ENCODE results near the gene PPP1R15A.
"Not testable (repeated sequence)": the region's sequence is repeated elsewhere in the genome, so short reads cannot be mapped to it uniquely, and the experiment has no call there.

The PPP1R15A gene

DNA sequence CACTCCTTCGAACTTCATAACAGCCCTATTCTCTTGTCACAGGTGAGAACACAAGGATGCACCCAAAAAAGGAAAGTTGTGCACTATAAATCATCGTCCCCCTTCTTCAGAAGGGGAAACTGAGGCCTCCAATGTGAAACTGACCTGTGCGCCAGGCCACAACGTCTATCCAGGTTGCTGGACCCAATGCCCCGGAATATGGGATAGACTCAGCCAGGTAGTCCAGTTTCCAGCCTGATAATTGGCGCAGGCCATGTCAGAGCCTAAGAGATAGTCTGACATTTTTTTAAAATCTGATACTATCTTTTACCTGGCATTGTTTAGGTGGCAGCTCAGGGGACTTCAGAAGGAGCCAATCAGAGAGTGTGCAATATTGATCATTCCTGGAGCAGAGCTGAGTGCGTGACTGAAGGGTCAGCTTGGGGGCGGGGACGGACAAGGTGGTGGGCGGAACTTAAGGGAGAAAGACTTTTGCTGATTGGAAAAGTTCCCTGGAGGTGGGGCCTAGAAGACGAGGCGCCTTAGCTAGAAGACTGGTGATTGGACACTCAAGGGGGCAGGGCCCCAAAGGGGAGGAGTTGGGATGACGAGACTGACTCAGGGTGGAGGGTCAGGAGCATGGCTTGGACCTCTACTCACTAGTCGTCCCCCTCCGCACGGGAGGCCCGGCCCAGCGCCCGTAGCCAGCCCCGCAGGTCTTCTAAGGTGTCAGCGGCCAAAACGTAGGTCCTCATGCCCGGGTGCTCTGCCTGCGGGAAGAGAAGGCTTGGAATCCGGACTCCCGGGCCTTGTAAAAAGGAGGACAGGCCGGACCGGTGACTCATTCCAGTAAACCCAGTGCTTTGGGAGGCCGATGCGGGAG, 12.3 kb upstream of the PPP1R15A start:
- DNase-seq: no peak

DNA sequence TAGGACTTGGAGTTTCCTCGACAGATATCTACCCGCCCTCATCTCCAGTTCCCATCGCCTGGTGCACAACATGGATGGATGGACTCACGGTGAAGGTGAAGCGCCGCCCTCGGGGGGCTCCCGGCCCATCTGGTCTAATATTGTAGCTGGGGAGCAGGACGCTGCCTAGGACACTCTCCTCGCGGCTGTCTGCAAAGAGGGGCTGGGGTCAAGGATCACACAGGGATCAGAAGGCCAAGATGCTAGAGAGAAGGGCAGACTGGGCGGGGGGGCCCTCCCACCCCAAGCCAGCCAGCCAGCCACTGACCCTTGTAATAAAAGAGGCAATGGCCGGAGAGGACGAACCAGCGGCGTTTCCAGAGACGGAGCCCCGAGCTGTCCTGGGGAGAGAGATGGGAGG, 10.9 kb upstream of the PPP1R15A start:
- DNase-seq: no peak

DNA sequence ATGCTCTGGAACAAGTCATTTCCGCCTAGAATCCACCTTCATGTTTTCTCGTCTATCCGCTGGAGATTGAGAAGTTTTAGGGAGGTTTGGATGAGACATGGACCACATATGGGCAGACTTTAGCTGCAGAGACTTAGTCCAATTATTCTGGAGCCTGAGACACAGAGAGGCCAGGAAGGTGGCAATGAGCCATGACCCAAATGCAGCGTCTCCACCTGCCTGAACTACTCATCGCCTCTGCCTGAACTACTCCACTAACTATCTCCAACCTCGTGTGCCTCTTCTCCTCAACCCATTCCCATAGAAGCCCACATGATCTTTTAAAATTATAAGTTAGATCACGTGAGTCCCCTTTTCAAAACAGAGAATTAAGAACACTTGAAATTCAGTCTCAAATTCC, 9.4 kb upstream of the PPP1R15A start:
- no peak for DNase-seq

DNA sequence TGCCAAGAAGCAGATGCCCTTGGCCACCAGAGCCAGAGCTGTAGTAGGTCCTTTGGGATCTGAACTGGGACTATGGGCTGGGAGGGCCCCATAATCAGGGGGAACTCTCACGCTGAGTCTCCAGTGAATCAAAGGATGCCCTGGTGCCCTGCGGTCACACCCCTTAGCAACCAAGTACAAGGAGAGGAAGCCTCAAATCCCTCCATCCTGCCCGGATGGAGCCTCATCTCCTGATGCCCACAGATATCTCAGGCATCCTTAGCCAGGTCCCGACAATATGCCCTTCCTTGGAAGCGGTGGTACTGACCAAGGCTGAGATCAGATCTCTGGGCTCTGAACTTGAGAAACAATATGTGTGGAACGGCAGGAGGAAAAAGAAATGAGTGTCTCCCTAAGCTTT, 5.5 kb upstream of the PPP1R15A start:
- no peak for DNase-seq

DNA sequence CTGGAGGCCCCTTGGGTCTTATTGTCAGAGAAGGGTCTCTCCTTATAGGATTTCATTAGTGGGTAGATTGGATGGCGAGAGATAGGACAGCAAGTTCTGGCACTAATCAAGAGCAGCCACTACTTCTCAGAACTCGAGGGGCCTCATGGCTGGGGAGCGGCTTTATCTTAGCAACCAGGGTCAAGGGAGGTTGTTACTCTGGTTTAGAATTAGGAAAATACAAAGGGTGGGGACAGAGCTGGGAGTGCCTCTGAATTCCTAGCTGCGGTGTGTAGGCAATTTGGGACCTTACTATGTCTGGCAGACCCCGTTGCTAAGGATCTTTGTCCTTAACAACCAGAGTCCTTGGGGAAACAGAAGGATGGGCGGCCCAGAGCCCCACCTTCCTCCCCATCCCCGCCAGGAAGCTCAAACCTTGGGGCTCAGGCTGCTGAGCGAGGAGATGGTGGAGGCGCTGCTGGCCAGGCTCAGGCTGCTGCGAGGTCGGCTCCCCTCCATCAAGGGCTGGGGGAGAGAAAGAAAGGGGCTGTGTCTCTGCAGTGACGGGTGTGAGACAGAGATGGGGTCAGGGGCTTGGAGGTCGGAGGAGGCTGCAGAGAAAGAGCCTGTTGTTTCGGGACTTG, 5.0 kb upstream of the PPP1R15A start:
- no peak for DNase-seq

DNA sequence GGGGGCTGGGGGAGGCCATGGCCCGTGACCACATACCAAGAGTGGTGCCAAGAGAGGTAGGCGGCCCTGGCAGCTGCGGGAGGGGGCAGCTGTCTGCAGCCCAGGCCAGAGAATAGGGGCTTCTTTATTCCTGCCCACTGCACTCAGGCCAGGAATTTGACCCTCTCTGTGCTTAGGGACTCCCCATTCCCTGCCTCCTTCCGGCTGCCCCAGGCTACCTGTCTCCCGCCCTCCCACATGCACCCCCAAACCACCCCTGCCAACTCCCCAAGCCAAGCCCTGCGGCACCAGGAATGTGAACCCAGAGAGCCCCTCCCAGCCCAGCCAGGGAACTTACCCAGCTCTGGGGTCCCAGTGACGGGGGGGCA, 4.5 kb upstream of the PPP1R15A start:
- DNase-seq: no peak

DNA sequence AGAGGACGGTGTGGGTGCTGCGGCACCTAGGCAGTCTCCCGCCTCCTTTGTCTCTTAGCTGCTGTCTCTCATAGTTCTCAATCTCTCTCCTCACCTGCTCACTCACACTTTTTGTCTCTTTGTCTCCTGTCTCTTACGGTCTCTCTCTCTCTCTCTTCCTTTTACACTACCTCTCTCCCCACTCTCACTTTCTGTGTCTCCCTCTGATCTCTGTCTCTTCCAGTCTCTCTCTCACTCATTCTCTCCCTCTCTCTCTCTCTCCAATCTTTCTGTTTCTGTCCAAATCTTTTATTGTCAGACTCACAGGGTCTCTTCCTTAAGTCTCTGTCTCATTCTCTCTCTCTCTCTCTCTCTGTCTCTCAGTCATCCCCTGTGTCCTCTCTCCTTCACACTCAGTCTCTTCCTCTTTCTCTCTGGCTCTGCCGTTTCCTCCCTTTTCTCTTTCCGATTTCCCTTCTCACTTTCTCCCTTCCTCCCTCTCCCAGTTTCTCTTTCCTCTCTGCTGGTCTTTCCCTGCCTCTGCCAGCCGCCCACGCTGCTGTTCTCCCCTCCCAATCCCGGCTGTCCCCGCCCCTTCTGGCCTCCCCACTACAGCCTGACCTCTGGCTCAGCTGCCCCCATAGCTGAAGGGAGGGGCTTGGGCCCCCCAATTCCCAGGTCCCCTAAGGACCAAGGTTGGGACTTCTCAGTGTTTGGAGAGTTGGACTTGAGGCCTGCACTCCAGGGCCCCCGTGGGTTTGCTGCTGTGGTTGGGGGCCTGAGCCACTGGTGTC, 3.9 kb upstream of the PPP1R15A start, which contains the start of gene PLEKHA4:
Gene PLEKHA4 (minus strand): TSS at position 504 of the 773 bp plus-strand sequence. CDS start 997 bp downstream, outside the sequence.
- peak; percentile 51 for DNase-seq

DNA sequence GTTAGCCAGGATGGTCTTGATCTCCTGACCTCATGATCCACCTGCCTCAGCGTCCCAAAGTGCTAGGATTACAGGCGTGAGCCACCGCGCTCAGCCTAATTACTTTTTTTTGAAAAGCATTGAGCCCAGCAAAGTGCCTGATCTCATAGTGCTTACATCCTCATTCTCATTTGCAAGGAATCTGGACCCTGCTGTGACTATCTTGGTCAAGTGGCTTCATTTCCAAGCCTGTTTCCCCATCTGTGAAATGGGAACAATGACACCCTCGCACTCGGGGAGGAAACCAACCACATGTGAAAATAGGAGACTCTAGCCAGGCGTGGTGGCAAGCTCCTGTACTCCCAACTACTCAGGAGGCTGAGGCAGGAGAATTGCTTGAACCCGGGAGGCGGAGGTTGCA, 2.2 kb upstream of the PPP1R15A start:
- no peak for DNase-seq

DNA sequence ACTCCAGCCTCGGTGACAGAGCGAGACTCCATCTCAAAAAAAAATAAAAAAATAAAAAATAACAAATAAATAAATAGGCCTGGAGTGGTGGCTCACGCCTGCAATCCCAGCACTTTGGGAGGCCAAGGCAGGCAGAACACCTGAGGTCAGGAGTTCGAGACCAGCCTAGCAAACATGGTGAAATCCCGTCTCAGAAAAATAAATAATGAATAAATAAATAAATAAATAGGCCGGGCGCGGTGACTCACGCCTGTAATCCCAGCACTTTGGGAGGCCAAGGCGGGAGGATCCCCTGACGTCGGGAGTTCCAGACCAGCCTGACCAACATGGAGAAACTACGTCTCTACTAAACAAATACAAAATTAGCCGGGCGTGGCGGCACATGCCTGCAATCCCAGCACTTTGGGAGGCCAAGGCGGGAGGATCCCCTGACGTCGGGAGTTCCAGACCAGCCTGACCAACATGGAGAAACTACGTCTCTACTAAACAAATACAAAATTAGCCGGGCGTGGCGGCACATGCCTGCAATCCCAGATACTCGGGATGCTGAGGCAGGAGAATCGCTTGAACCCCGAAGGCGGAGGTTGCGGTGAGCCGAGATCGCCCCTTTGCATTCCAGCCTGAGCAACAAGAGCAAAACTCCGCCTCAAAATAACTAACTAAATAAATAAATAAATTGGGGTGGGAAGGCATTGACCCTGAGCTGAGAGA, 595 bp upstream of the PPP1R15A start:
- DNase-seq: not testable (repeated sequence)

DNA sequence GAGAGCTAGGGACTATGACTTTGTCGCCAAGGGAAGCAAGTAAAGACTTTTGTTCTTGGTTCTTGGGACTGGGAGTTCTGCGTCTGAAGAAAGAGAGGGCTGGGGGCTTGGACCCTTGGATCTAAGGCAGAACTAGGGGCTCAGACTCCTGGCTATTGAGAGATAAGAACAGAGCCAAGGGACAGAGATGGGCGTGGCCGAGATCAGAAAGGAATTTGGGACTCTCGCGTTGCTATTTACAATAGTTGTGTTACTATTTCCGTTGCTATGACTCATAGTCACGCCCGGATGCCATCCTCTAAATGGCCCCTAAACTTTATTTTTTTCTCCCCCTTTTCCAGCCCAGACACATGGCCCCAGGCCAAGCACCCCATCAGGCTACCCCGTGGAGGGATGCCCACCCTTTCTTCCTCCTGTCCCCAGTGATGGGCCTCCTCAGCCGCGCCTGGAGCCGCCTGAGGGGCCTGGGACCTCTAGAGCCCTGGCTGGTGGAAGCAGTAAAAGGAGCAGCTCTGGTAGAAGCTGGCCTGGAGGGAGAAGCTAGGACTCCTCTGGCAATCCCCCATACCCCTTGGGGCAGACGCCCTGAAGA, 759 bp downstream of the PPP1R15A start:
- peak; percentile 96 for DNase-seq

DNA sequence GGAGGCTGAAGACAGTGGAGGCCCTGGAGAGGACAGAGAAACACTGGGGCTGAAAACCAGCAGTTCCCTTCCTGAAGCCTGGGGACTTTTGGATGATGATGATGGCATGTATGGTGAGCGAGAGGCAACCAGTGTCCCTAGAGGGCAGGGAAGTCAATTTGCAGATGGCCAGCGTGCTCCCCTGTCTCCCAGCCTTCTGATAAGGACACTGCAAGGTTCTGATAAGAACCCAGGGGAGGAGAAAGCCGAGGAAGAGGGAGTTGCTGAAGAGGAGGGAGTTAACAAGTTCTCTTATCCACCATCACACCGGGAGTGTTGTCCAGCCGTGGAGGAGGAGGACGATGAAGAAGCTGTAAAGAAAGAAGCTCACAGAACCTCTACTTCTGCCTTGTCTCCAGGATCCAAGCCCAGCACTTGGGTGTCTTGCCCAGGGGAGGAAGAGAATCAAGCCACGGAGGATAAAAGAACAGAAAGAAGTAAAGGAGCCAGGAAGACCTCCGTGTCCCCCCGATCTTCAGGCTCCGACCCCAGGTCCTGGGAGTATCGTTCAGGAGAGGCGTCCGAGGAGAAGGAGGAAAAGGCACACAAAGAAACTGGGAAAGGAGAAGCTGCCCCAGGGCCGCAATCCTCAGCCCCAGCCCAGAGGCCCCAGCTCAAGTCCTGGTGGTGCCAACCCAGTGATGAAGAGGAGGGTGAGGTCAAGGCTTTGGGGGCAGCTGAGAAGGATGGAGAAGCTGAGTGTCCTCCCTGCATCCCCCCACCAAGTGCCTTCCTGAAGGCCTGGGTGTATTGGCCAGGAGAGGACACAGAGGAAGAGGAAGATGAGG, 1.5 kb downstream of the PPP1R15A start:
- no peak for DNase-seq

DNA sequence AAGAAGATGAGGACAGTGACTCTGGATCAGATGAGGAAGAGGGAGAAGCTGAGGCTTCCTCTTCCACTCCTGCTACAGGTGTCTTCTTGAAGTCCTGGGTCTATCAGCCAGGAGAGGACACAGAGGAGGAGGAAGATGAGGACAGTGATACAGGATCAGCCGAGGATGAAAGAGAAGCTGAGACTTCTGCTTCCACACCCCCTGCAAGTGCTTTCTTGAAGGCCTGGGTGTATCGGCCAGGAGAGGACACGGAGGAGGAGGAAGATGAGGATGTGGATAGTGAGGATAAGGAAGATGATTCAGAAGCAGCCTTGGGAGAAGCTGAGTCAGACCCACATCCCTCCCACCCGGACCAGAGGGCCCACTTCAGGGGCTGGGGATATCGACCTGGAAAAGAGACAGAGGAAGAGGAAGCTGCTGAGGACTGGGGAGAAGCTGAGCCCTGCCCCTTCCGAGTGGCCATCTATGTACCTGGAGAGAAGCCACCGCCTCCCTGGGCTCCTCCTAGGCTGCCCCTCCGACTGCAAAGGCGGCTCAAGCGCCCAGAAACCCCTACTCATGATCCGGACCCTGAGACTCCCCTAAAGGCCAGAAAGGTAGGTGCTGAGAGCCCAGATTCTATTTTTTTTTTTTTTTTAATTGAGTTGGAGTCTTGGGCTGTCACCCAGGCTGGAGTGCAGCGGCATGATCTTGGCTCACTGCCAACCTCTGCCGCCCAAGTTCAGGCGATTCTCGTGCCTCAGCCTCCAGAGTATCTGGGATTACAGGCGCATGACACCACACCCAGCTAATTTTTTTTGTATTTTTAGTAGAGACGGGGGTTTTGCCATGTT, 2.3 kb downstream of the PPP1R15A start:
- DNase-seq: peak; percentile 78

DNA sequence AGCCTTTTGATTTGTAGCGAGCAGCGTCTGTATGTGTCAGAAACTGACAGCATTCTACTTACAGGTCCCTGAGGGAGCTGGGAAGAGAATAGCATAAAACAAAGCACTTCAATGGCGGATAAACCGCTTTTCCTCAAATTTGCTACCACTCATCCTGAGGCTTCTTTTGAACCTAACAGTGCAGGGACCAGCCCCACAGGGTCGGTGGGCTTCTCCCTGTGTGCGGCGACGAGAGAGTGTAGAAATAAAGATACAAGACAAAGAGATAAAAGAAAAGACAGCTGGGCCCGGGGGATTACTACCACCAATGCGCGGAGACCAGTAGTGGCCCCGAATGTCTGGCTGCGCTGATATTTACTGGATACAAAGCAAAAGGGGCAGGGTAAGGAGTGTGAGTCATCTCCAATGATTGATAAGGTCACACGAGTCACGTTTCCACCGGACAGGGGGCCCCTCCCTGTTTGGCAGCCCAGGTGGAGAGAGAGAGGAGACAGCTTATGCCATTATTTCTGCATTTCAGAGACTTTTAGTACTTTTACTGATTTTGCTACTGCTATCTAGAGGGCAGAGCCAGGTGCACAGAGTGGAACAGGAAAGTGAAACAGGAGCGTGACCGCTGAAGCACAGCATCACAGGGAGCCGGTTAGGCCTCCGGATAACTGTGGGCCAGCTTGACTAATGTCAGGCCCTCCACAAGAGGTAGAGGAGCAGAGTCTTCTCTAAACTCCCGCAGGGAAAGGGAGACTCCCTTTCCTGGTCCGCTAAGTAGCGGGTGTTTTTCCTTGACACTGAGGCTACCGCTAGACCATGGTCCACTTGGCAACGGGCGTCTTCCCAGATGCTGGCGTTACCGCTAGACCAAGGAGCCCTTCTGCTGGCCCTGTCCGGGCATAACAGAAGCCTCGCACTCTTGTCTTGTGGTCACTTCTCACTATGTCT, 4.1 kb downstream of the PPP1R15A start:
- not testable (repeated sequence) for DNase-seq

DNA sequence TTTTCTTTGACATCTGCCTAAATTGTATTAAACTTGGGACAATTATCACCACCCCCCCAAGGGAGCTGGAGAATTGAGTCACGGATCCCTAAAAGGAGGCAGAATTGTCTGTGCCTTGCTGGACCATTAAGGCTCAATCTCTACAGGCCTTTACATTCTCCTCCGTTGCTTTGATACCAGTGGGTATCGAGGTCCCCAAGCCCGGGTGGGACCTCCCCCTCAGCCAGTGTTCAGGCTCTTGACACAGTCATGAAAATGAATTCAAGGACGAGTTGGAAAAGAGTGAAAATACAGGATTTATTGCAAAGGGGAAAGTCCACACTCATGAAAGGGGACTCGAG, 5.6 kb downstream of the PPP1R15A start:
- DNase-seq: no peak

DNA sequence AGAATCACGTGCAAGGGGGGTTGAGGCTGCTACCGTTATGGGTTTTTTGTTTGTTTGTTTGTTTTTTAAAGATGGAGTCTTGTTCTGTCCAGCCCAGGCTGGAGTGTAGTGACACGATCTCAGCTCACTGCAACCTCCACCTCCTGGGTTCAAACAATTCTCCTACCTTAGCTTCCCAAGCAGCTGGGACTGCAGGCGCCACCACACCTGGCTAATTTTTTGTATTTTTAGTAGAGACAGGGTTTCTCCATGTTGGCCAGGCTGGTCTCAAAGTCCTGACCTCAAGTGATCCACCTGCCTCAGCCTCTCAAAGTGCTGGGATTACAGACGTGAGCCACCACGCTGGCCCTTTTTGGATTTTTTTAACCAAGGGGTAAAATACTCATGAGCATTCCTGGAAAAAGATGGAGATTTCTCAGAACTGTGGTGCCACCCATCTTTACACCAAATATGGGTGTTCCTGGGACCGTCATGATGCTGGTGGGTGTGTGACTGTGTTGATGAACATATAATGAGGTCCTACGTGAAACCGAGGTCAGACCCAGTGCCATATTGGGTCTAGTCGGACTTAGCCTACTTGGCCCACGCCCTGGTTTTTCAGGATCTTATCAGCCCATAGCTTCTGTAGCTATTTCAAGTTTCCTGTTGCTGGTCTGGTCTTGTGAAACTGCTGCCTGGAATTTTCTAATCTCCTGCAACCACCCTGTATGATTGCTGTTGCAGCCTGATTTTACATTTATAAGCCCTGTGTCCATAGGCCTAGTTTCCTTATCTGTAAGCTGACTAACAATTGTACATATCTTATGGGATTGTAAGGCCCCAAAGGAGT, 6.2 kb downstream of the PPP1R15A start:
- no peak for DNase-seq

DNA sequence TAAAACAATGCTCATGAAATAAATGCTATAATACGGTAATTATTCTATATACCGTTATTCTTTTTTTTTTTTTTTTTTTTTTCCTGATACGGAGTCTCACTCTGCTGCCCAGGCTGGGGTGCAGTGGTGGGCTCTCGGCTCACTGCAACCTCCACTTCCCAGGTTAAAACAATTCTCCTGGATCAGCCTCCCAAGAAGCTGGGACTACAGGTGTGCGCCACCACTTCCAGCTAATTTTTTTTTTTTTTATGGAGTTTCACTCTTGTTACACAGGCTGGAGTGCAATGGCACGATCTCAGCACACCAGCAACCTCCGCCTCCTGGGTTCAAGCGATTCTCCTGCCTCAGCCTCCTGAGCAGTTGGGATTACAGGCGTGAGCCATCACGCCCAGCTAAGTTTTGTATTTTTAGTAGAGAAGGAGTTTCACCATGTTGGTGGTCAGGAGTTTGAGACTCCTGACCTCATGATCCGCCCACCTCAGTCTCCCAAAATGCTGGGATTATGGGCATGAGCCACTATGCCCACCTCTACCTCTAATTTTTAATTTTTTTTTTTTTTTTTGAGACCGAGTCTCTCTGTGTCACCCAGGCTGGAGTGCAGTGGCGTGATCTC, 6.9 kb downstream of the PPP1R15A start:
- DNase-seq: no peak

DNA sequence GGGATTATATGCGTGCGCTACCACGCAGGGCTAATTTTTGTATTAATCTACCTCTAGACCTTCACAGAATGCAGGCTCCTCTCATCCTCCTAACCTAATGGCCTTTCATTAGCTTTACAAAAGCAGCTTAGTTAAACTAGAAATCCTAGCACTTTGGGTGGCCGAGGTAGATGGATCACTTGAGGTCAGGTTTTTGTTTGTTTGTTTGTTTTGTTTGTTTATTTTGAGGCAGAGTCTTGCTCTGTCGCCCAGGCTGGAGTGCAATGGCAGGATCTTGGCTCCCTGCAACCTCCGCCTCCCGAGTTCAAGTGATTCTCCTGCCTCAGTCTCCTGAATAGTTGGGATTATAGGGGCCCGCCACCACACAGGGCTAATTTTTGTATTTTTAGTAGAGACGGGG, 7.5 kb downstream of the PPP1R15A start:
- not testable (repeated sequence) for DNase-seq

Data from fibroblast of skin of back (primary cell).